Measurements from ENCODE around the gene FBXW9.
"Not testable (repeated sequence)": the region's sequence is repeated elsewhere in the genome, so short reads cannot be mapped to it uniquely, and the experiment has no call there.

Gene FBXW9

DNA sequence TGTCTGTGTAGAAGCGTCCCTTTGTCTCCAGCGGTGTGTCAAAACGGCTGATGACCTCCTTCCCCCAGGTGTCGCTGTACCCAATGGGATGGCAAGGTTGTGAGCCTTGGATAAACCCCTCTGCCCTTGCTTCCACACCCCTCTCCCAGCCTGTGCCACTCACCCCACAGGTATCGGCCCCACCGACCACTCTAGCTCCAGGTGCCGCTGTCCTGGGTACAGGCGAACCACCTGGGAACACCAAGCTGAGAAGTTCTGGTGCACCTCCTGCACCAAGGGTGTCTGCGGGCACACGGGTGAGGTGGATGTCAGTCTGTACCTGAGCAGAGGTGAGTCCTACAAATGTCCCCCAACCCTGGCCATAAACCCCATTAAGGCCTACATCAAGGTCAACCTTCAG, 46.5 kb downstream of the FBXW9 start:
- no peak for DNase-seq

DNA sequence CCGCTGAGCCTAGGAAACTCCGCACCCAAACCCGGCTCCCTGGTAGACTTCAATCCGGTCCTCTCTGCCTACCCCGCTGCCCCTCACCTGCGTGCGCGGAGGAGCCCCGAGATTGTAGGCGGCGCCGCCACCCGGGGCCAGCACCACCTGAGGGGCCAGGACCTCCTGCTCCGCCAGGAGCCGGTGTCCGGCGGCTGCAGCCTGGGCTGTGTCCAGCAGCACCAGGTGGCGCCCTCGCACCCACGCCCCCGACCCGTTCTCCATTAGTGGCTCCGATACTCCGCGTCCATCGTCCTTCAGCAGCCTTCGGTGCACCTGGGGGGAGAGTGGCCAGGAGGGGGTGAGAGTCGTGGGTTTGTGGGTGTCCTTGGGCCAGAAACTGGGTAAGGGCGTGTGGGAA, 48.3 kb downstream of the FBXW9 start:
- no peak for DNase-seq

DNA sequence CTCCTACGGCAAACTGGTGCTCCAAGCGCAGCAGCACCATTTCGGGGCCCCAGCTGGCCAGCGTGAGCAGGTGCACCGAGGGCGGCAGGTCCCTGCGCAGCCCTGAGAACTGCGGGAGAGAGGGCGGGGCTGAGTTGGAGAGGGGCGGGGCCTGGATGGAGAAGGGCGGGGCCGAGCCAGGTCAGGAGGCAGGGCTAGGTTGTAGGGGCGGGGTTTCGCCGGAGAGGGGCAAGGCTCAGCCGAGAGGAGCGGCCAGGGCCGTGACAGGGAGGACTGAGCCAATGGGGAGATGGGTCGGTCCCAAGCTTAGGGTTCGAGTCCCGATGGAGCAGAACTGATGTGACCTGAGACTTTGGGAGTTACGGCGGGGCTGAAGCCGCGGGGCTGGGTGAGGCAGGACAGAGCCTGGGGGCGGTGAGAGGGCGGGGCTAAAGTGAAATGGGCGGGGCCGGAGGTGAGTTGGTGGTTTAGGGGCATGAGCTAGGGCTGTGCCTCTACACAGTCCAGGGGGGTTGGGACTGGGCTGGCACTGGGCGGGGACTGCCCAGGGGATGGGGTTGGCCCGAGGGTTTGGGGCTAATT, 48.9 kb downstream of the FBXW9 start:
- DNase-seq: no peak

DNA sequence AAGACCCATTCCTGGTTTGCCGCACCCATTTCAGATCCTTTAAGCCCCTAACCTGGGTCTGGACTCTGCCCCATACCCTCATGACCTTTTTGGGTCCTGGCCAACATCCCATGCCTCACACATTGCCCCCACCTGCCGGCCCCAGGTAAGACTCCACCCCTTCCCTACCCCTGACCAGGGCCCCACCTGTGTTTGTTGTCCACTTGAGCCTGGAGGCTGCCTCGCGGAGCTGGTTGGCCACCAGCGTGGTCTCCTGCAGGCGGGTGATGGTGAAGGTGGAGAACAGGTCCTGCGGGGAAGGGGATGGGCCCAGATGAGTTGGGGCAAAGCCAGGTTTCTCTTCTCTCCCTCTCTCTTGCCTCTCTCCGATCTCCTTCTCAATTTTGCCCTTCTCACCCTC, 49.4 kb downstream of the FBXW9 start:
- no peak for DNase-seq

DNA sequence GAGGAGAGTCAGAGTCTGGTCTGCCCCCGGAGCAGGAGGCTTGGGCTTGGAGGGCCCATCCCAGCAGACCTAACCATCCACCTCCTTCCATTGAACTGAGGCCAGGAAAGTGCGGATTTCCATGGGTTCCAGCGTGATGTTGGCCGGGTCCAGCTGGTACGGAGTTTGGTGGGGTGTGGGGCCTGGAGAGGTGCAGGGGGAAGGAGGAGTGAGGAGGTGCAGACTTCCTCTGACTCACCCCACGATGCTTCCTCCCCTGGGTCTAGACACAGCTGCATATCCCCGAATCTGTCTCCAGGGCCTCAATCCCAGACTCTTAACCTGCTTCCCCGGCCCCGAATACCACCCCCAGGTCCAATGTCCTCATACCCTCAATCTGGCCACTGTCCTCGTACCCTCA, 49.9 kb downstream of the FBXW9 start:
- DNase-seq: no peak

DNA sequence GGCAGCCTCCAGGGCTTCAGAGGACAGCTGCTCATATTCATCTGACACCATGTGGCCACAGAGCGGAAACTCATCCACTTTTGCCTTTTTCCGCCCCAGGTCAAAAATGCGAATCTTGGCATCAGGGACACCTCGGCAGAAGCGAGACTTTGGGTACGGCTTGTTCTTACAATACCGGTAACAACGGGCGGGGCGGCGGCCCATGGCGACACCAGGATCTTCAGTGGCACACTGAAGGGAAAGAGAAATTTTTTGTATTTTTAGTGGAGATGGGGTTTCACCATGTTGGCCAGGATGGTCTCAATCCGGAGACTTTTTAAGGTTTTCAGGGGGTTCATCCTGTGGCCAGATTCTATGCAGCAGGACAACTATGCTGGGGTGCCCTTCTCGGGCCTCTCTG, 52.7 kb downstream of the FBXW9 start:
- DNase-seq: not testable (repeated sequence)

DNA sequence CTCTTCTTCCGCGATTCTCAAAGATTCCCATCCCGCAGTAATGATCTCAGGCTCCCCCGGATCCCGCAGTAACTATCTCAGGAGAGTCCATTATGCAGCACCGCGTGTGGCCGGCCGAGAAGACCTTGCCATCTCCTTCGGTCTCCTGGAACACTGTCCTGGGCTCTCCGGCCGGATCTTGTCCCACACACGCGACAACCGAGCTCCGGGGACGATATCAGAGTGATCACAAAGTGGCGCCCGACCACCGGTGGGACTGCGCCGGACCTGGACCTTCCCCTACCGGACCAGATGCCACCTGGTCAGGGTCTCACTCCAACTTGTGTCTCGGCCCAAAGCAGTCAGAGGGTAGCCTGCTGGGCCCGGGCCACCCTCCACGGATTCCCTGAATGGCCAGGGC, 53.9 kb downstream of the FBXW9 start:
- DNase-seq: no peak

DNA sequence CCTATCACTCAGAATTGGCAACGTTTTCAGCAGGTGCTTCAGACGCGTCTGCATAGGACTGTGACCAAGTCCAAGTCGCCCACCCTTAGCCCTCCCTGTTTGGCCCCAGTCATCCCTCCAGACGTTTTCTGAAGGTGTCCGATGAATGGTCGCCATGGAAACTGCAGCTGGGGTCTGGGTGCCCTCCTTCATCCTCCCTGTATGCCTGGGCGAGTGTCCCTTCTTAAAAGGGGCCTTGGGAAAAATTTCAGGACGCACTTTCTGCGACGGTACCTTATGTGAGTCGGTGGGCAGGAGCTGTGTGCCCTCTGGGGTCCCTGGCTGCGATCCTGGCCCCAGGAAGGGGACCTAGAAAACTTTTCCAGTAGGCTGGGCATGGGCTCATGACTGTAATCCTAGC, 55.0 kb downstream of the FBXW9 start:
- no peak for DNase-seq

DNA sequence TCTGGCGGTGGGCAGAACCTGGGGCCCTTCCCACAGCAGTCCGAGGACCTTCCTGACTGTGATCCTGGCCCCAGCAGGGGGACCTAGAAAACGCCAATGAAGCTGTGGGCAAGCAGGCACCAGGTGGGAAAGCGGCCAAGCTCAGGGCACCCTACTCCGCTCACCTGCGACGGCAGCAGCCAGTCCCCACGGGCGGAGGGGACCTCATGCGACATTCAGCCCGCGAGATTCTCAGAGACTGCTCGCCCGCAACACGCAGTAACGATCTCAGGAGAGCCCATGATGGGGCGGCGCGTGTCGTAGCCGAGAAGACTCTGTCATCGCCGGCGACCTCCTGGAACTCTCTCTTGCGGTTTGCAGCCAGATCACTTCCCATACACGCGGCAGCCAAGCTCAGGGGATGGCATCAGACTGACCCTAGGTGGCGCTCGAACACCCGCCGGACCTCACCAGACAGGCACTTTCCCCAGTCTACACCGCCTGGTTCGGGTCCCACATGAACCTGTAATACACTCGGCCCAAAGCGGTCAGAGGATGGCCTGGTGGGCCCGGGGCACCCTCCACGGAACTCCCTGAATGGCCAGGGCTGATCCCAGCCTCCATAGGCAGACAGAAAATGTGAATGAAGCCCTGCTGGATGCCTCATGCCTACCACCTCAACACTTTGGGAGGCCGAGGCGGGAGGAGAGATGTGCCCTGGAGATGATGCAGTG, 56.4 kb downstream of the FBXW9 start:
- DNase-seq: peak; percentile 88 to 89

Data from activated CD4-positive, alpha-beta T cell treated with anti-CD3 and anti-CD28 coated beads for 4 hours (primary cell).